Neural cell (in vitro differentiated cells): ENCODE measurements around the gene PAGE2B. TPM values are rescaled to one million over a fixed set of nuclear protein-coding genes. Genes with fewer than 3 reads are reported as not detected.

Experiments
- H2AFZ ChIP-seq: fragments of 200-600, 300-800 bp; sonication (generic), shearing (Covaris generic); 2 replicates; pipeline ENCODE4 v1.6.0; 2014; ENCODE audit warnings: low read depth, mild to moderate bottlenecking, antibody characterized with exemption, low read length, moderate library complexity
- H3F3A ChIP-seq: fragments of 200-600 bp; shearing (Covaris generic); 2 replicates; pipeline ENCODE4 v1.6.1; 2016; ENCODE audit warnings: mild to moderate bottlenecking, moderate library complexity, mixed read lengths, antibody characterized with exemption, low read length; ENCODE audit not compliant: insufficient read depth, poor library complexity, severe bottlenecking
- H3K27ac ChIP-seq: fragments of 200-600, 300-800 bp; sonication (generic), shearing (Covaris generic); 2 replicates; pipeline ENCODE4 v1.5.1; 2014; ENCODE audit warnings: mild to moderate bottlenecking, low read length, moderate library complexity
- H3K27me3 ChIP-seq: fragments of 300-800, 200-600 bp; sonication (generic), shearing (Covaris generic); 2 replicates; pipeline ENCODE4 v1.6.0; 2014; ENCODE audit warnings: mild to moderate bottlenecking, low read depth, low read length, moderate library complexity; ENCODE audit not compliant: insufficient read depth
- H3K36me3 ChIP-seq: fragments of 300-800, 200-600 bp; sonication (generic), shearing (Covaris generic); 2 replicates; pipeline ENCODE4 v1.5.1; 2014; ENCODE audit warnings: mild to moderate bottlenecking, antibody characterized with exemption, low read length, moderate library complexity; ENCODE audit not compliant: insufficient read depth
- H3K4me2 ChIP-seq: fragments of 300-800, 200-600 bp; sonication (generic), shearing (Covaris generic); 2 replicates; pipeline ENCODE4 v1.6.0; 2014; ENCODE audit warnings: mild to moderate bottlenecking, low read length
- H3K4me3 ChIP-seq: fragments of 300-800, 200-600 bp; sonication (generic), shearing (Covaris generic); 2 replicates; pipeline ENCODE4 v1.5.1; 2014; ENCODE audit warnings: mild to moderate bottlenecking, low read length, moderate library complexity
- H3K79me2 ChIP-seq: fragments of 200-600 bp; shearing (Covaris generic); replicated peaks from 2 replicates; pipeline ENCODE4 v1.6.0; 2014; ENCODE audit warnings: mild to moderate bottlenecking, low read length, moderate library complexity; ENCODE audit not compliant: insufficient read depth
- H3K9ac ChIP-seq: fragments of 300-800, 200-600 bp; sonication (generic), shearing (Covaris generic); 2 replicates; pipeline ENCODE4 v1.6.1; 2016; ENCODE audit warnings: mild to moderate bottlenecking, low read length, mixed read lengths
- H3K9me2 ChIP-seq: fragments of 200-600 bp; shearing (Covaris generic); 2 replicates; pipeline ENCODE4 v1.6.1; 2016; ENCODE audit warnings: mild to moderate bottlenecking, low read length, mixed read lengths; ENCODE audit not compliant: insufficient read depth
- H3K9me3 ChIP-seq: fragments of 200-600, 300-800 bp; sonication (generic), shearing (Covaris generic); 2 replicates; pipeline ENCODE4 v1.6.1; 2016; ENCODE audit warnings: mild to moderate bottlenecking, mixed run types, low read length, moderate library complexity, mixed read lengths
- H4K20me1 ChIP-seq: fragments of 200-600 bp; shearing (Covaris generic); 2 replicates; pipeline ENCODE4 v1.6.1; 2016; ENCODE audit warnings: mild to moderate bottlenecking, mixed run types; ENCODE audit not compliant: insufficient read depth
- EP300 ChIP-seq: fragments of 450-650 bp; conservative IDR thresholded peaks from 2 replicates; pipeline ENCODE4 v1.6.1; 2014; ENCODE audit warnings: antibody characterized with exemption, mild to moderate bottlenecking, moderate library complexity; ENCODE audit not compliant: poor library complexity, severe bottlenecking
- EZH2 ChIP-seq: fragments of 200-600, 300-800 bp; shearing (Covaris generic), sonication (generic); IDR thresholded peaks from 2 replicates; pipeline ENCODE4 v1.6.1; 2014; ENCODE audit warnings: antibody characterized with exemption, low read length, borderline replicate concordance, mild to moderate bottlenecking; ENCODE audit not compliant: insufficient read depth, poor library complexity, severe bottlenecking
- MXI1 ChIP-seq: fragments of 450-650 bp; conservative IDR thresholded peaks from 2 replicates; pipeline ENCODE4 v1.6.1; 2014; ENCODE audit warnings: antibody characterized with exemption, mild to moderate bottlenecking; ENCODE audit not compliant: poor library complexity, severe bottlenecking
- POLR2AphosphoS5 ChIP-seq: IDR thresholded peaks from 2 replicates; pipeline ENCODE4 v1.6.1; 2012
- RAD21 ChIP-seq: fragments of 450-650 bp; conservative IDR thresholded peaks from 2 replicates; pipeline ENCODE4 v1.6.1; 2014; ENCODE audit warnings: antibody characterized with exemption, mild to moderate bottlenecking, moderate library complexity
- REST ChIP-seq: IDR thresholded peaks from 2 replicates; pipeline ENCODE4 v1.6.1; 2012; ENCODE audit warnings: borderline replicate concordance
- SMC3 ChIP-seq: fragments of 450-650 bp; conservative IDR thresholded peaks from 2 replicates; pipeline ENCODE4 v1.6.1; 2014; ENCODE audit warnings: antibody characterized with exemption, mild to moderate bottlenecking, moderate library complexity; ENCODE audit not compliant: poor library complexity
- TAF1 ChIP-seq: IDR thresholded peaks from 2 replicates; pipeline ENCODE4 v1.6.1; 2012; ENCODE audit warnings: low read depth
- polyA plus RNA-seq: library from polyadenylated mRNA; depleted of rRNA; stranded (reverse); fragments of >200 nt; gene quantifications from 2 replicates; pipeline ENCODE4 v1.2.3, GENCODE V29; 2014
- TF ChIP-seq, protein P1 (sequence below): fragments of 450-650 bp; IDR thresholded peaks from 2 replicates; pipeline ENCODE4 v1.5.1; 2014; ENCODE audit warnings: antibody characterized with exemption, mild to moderate bottlenecking, moderate library complexity; ENCODE audit not compliant: poor library complexity, severe bottlenecking

The PAGE2B gene
- polyA plus RNA-seq, 1 donor from 2014 or later = not detected

- Histone ChIP-seq H4K20me1 (no peaks in the 10 kb centered on the region), H3K4me3 (no peak overlapping the region), H3K9me3 (no peaks in the 10 kb centered on the region), H3K9ac (no peak overlapping the region), H3K4me2 (no peak overlapping the region), H3K27ac (no peak overlapping the region), H3K79me2 (no peaks in the 10 kb centered on the region), H3K9me2 (no peaks in the 10 kb centered on the region), H3K36me3 (no peaks in the 10 kb centered on the region), H3K27me3 (no peaks in the 10 kb centered on the region), H2AFZ (no peak overlapping the region), H3F3A (no peaks in the 10 kb centered on the region)
- TF ChIP-seq MXI1 (no peak), TAF1 (no peak), EZH2 (no peak), REST (no peak)
These were observed 2.5 kb upstream of the PAGE2B start for GRCh38 chrX:55072286-55072685.

- H3K9me2 ChIP-seq = no peaks in the 10 kb centered on the region
- no peak within 1 kb of the TSS for H3K4me3 ChIP-seq
- no peak within 1 kb of the TSS for H3K27ac ChIP-seq
- no peaks in the 10 kb centered on the region for H3K9me3 ChIP-seq
- H3K27me3 ChIP-seq = no peaks in the 10 kb centered on the region
- H3K36me3 ChIP-seq = no peaks in the 10 kb centered on the region
- no peak within 1 kb of the TSS for H3K4me2 ChIP-seq
- no peak within 1 kb of the TSS for H3K9ac ChIP-seq
- no peaks in the 10 kb centered on the region for H3K79me2 ChIP-seq
- no peaks in the 10 kb centered on the region for H3F3A ChIP-seq
- no peak within 1 kb of the TSS for H2AFZ ChIP-seq
- H4K20me1 ChIP-seq = no peaks in the 10 kb centered on the region
- no peak for TF ChIP-seq SMC3
These were observed 14.1 kb downstream of the PAGE2B start, which contains the start of gene PAGE2 for GRCh38 chrX:55088795-55089489. TSS of gene PAGE2 (plus strand) at chrX:55089018. CDS start at chrX:55090021, 1,003 bp downstream.

GRCh38 chrX:55098691-55099090 is 23.9 kb downstream of the PAGE2B start:
- Histone ChIP-seq H3K27me3 (no peaks in the 10 kb centered on the region), H3K36me3 (no peaks in the 10 kb centered on the region), H3K9me2 (no peaks in the 10 kb centered on the region), H3K4me2 (no peak overlapping the region), H3K79me2 (no peaks in the 10 kb centered on the region), H2AFZ (no peak overlapping the region), H3K27ac (no peak overlapping the region), H3K9ac (no peak overlapping the region), H3K4me3 (no peak overlapping the region), H3F3A (no peaks in the 10 kb centered on the region), H3K9me3 (no peaks in the 10 kb centered on the region), H4K20me1 (no peaks in the 10 kb centered on the region)
- TF ChIP-seq MXI1 (no peak), RAD21 (no peak), EZH2 (no peak), SMC3 (no peak), REST (no peak), EP300 (no peak), TAF1 (no peak), POLR2AphosphoS5 (no peak)
- TF ChIP-seq, protein P1, sequence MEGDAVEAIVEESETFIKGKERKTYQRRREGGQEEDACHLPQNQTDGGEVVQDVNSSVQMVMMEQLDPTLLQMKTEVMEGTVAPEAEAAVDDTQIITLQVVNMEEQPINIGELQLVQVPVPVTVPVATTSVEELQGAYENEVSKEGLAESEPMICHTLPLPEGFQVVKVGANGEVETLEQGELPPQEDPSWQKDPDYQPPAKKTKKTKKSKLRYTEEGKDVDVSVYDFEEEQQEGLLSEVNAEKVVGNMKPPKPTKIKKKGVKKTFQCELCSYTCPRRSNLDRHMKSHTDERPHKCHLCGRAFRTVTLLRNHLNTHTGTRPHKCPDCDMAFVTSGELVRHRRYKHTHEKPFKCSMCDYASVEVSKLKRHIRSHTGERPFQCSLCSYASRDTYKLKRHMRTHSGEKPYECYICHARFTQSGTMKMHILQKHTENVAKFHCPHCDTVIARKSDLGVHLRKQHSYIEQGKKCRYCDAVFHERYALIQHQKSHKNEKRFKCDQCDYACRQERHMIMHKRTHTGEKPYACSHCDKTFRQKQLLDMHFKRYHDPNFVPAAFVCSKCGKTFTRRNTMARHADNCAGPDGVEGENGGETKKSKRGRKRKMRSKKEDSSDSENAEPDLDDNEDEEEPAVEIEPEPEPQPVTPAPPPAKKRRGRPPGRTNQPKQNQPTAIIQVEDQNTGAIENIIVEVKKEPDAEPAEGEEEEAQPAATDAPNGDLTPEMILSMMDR = no peak
